Neuronal stem cell (in vitro differentiated cells): Measurements from ENCODE around the gene RNU6-9.
A peak's percentile ranks its signal among the peaks of the same experiment; 100 is the strongest.

Source experiments
- DNase-seq: peaks from one replicate; pipeline ENCODE4 v3.0.0-alpha.2; 2013; ENCODE audit warnings: low spot score
- H2AFZ ChIP-seq: one replicate; pipeline ENCODE4 v1.6.1; 2013; ENCODE audit warnings: mild to moderate bottlenecking, low read length, inconsistent platforms
- H2AK5ac ChIP-seq: 2 replicates; pipeline ENCODE4 v1.6.1; 2013; ENCODE audit warnings: low read depth, mild to moderate bottlenecking, inconsistent platforms, low read length, moderate library complexity, mixed read lengths
- H2BK120ac ChIP-seq: 2 replicates; pipeline ENCODE4 v1.6.1; 2013; ENCODE audit warnings: low read depth, mild to moderate bottlenecking, inconsistent platforms, low read length, moderate library complexity, mixed read lengths
- H2BK12ac ChIP-seq: one replicate; pipeline ENCODE4 v1.6.1; 2013; ENCODE audit warnings: low read length, inconsistent platforms
- H2BK15ac ChIP-seq: 2 replicates; pipeline ENCODE4 v1.6.1; 2013; ENCODE audit warnings: mild to moderate bottlenecking, low read length, inconsistent platforms, mixed read lengths
- H2BK5ac ChIP-seq: one replicate; pipeline ENCODE4 v1.6.1; 2013; ENCODE audit warnings: inconsistent platforms, mild to moderate bottlenecking, low read length, moderate library complexity
- H3K14ac ChIP-seq: one replicate; pipeline ENCODE4 v1.6.1; 2013; ENCODE audit warnings: low read length, inconsistent platforms
- H3K18ac ChIP-seq: 2 replicates; pipeline ENCODE4 v1.6.1; 2013; ENCODE audit warnings: low read length, inconsistent platforms
- H3K23ac ChIP-seq: 2 replicates; pipeline ENCODE4 v1.6.1; 2013; ENCODE audit warnings: low read depth, mild to moderate bottlenecking, mixed read lengths, low read length, inconsistent platforms; ENCODE audit not compliant: poor library complexity
- H3K27ac ChIP-seq: replicated peaks from 3 replicates; pipeline ENCODE4 v1.5.1; 2013; ENCODE audit warnings: low read length, inconsistent platforms
- H3K27me3 ChIP-seq, 3 experiments: 2 replicates each; pipeline ENCODE4 v1.6.1; 2013; ENCODE audit warnings: low read length in 3 of 3, mild to moderate bottlenecking in 2 of 3, inconsistent platforms in 1 of 3, low read depth in 1 of 3, mixed read lengths in 1 of 3, moderate library complexity in 1 of 3; ENCODE audit not compliant: control insufficient read depth in 3 of 3, insufficient read depth in 3 of 3
- H3K36me3 ChIP-seq, 2 donors: replicated peaks in 1 of 2; 2 replicates each; pipeline ENCODE4 v1.6.1; 2013; ENCODE audit warnings: low read length in 2 of 2; ENCODE audit not compliant: control insufficient read depth in 2 of 2, insufficient read depth in 2 of 2
- H3K4ac ChIP-seq: 2 replicates; pipeline ENCODE4 v1.6.1; 2013; ENCODE audit warnings: inconsistent platforms, mild to moderate bottlenecking, low read length, moderate library complexity
- H3K4me1 ChIP-seq, 2 donors: 1 replicate in 1 of 2; 2 replicates in 1 of 2; pipeline ENCODE4 v1.6.1; 2013; ENCODE audit warnings: low read length in 2 of 2, low read depth in 1 of 2; ENCODE audit not compliant: control insufficient read depth in 2 of 2, insufficient read depth in 1 of 2
- H3K4me2 ChIP-seq: one replicate; pipeline ENCODE4 v1.6.1; 2013; ENCODE audit warnings: mild to moderate bottlenecking, low read length, inconsistent platforms; ENCODE audit not compliant: insufficient read depth, poor library complexity, severe bottlenecking
- H3K4me3 ChIP-seq, 2 donors: 2 replicates each; pipeline ENCODE4 v1.5.1; 2013; ENCODE audit warnings: low read length in 2 of 2, mild to moderate bottlenecking in 2 of 2, inconsistent platforms in 1 of 2, moderate library complexity in 1 of 2
- H3K79me1 ChIP-seq: one replicate; pipeline ENCODE4 v1.6.1; 2013; ENCODE audit warnings: low read depth, mild to moderate bottlenecking, inconsistent platforms, low read length, moderate library complexity
- H3K9ac ChIP-seq: one replicate; pipeline ENCODE4 v1.6.1; 2013; ENCODE audit warnings: mild to moderate bottlenecking, low read depth, low read length, inconsistent platforms; ENCODE audit not compliant: poor library complexity
- H3K9me3 ChIP-seq, 2 donors: replicated peaks in 1 of 2; 2 replicates each; pipeline versions ENCODE3 to v1.6.1; 2013; ENCODE audit warnings: low read length in 2 of 2, mild to moderate bottlenecking in 2 of 2, inconsistent platforms in 1 of 2, low read depth in 1 of 2, mixed read lengths in 1 of 2, moderate library complexity in 1 of 2; ENCODE audit not compliant: control insufficient read depth in 2 of 2, insufficient read depth in 1 of 2
- H4K8ac ChIP-seq: one replicate; pipeline ENCODE4 v1.6.1; 2013; ENCODE audit warnings: low read depth, mild to moderate bottlenecking, inconsistent platforms, low read length, moderate library complexity
- H4K91ac ChIP-seq: one replicate; pipeline ENCODE4 v1.6.1; 2013; ENCODE audit warnings: low read length, low read depth, mild to moderate bottlenecking, inconsistent platforms; ENCODE audit not compliant: poor library complexity
- WGBS, 2 donors: extraction: QIAGEN DNeasy Blood & Tissue Kit; methylation state at CpG; one replicate each; pipeline ENCODE4 v1.1.7; 2013; ENCODE audit warnings: missing lambda C conversion rate in 2 of 2, mixed read lengths in 1 of 2; ENCODE audit not compliant: insufficient read length in 2 of 2, insufficient replicate concordance in 1 of 2; ENCODE audit errors: extremely low coverage in 2 of 2; 5-methylcytosine and 5-hydroxymethylcytosine counted together

The RNU6-9 gene

DNA sequence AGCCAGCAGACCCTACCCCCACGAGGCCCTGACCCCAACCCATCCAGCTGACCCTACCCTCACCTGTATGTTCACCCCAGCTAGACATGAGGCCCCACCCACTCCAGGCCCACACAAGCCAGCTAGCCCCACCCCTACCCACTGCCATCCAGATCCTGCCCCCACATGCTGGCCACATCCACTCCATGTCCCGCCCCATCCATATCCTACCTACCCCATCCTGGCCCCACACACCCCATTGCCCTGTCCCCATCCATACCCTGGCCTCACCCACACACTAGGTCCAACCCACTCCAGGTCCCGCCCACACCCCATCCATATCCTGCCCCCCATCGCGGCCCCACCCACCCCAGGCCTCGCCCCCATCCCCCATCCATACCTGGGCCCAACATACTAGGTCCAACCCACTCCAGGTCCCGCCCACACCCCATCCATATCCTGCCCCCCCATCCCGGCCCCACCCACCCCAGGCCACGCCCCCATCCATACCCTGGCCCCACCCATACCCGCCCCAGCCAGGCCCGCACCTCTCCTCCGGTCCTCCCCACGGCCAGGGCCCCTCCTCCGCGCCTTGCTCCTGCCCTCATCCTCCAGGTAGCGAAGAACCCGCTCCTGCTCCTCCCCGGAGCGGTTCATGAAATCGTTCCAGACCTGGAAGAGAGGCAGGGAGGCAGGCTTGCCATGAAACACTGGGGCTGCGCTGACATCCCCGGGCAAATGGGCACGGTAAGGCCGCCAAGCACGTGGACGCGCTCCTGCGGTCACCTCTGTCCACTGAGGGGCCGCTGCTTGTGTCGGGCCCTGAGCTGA is 7.2 kb downstream of the RNU6-9 start:
- H2BK5ac ChIP-seq: peak overlapping the region; percentile 75
- H3K14ac ChIP-seq: no peak overlapping the region
- peaks cover 11% of the 10 kb centered on the region for H3K79me1 ChIP-seq
- DNase-seq: no peak
- no peak overlapping the region for H2AFZ ChIP-seq
- H3K9ac ChIP-seq: no peak overlapping the region
- peaks cover 3 to 53% of the 10 kb centered on the region in 2 donors for H3K36me3 ChIP-seq
- H3K4ac ChIP-seq: no peak overlapping the region
- no peak overlapping the region for H4K8ac ChIP-seq
- WGBS, 2 donors: no CpG with 5 or more reads among the region's 30 CpGs
- no peak overlapping the region for H2BK12ac ChIP-seq
- H3K9me3 ChIP-seq: no peaks in the 10 kb centered on the region
- H2BK120ac ChIP-seq: no peak overlapping the region
- H3K23ac ChIP-seq: no peak overlapping the region
- H3K18ac ChIP-seq: peak overlapping the region; percentile 52
- H2AK5ac ChIP-seq: no peak overlapping the region
- H3K27ac ChIP-seq: no peak overlapping the region
- H2BK15ac ChIP-seq: no peak overlapping the region
- no peak overlapping the region for H3K4me3 ChIP-seq
- H3K4me1 ChIP-seq: peaks cover 5 to 7% of the 10 kb centered on the region in 2 donors
- H3K4me2 ChIP-seq: no peak overlapping the region
- H4K91ac ChIP-seq: no peak overlapping the region
- no peaks in the 10 kb centered on the region for H3K27me3 ChIP-seq

DNA sequence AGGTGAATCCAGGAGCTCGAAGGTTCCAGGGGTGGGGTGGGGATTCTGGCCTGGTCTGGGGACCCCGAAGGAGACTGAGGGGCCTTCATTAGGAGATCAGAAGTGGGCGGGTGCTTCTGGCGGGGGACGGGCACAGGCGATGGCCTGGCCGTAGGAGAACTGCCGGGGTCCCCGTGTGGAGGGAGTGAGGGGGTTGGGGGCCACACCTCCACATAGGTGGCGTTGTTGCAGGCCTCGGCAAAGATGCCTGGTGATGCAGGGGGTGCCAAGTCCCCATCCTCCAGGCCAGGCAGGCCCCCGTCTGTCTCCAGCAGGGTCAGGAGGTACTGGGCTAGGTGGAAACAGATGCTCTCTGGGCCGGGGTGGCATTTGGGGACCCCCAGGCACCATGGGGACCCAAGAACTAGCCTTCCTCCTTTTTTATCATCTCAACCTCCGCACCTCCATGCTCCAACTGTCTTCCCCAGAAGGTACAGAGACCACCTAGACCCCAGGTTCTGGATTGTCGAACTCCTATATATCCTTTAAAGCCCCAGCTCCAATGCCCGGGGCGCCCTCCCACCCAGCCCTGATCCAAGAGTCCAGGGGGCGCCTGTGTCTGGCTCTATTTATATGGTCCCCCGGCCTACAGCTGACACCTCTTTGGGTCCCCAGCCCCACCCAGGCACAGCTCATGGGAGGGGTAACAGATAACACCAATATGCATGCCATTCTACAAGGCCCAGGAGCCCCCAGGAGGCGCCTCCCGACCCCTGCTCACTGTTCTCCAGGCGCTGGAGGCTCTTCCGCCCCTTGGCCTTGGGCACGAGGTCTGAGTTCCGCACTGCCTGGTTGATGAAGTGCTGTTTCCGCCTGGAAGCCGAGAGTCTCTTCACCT is 8.2 kb downstream of the RNU6-9 start:
- no peak overlapping the region for H2BK120ac ChIP-seq
- no peak overlapping the region for H3K4me3 ChIP-seq
- no peak overlapping the region for H3K18ac ChIP-seq
- no peak overlapping the region for H2BK15ac ChIP-seq
- H4K91ac ChIP-seq: no peak overlapping the region
- no peak overlapping the region for H3K14ac ChIP-seq
- WGBS, 2 donors: no CpG with 5 or more reads among the region's 27 CpGs
- H3K23ac ChIP-seq: no peak overlapping the region
- H2AK5ac ChIP-seq: no peak overlapping the region
- no peak overlapping the region for H4K8ac ChIP-seq
- H2AFZ ChIP-seq: no peak overlapping the region
- H3K4me1 ChIP-seq: peaks cover 5 to 7% of the 10 kb centered on the region in 2 donors
- H3K79me1 ChIP-seq: peaks cover 13% of the 10 kb centered on the region
- no peak overlapping the region for H3K27ac ChIP-seq
- H2BK5ac ChIP-seq: peak overlapping the region; percentile 66
- no peaks in the 10 kb centered on the region for H3K27me3 ChIP-seq
- H3K9ac ChIP-seq: no peak overlapping the region
- no peak overlapping the region for H2BK12ac ChIP-seq
- no peak for DNase-seq
- peaks cover 3 to 49% of the 10 kb centered on the region in 2 donors for H3K36me3 ChIP-seq
- H3K4me2 ChIP-seq: no peak overlapping the region
- no peaks in the 10 kb centered on the region for H3K9me3 ChIP-seq
- peak overlapping the region; percentile 3 for H3K4ac ChIP-seq

DNA sequence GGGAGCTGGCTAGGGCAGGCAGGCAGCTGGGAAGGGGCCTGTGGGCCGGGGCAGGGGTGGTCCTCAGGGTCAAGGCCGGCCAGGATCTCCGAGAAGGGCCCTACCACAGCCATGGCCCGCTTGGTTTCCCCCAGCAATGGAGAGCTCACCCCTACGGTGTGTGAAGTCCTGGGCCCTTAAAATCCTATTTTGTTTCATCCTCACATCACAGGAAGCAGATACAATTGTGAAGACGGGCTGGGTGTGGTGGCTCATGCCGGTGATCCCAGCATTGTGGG is 8.7 kb downstream of the RNU6-9 start:
- no peak for DNase-seq
- Histone ChIP-seq H4K91ac (no peak overlapping the region), H4K8ac (no peak overlapping the region), H3K4me1 (peaks cover 5 to 7% of the 10 kb centered on the region in 2 donors), H3K27me3 (no peaks in the 10 kb centered on the region), H3K4ac (peak overlapping the region; percentile 3), H2AFZ (no peak overlapping the region), H3K27ac (no peak overlapping the region), H3K4me2 (no peak overlapping the region), H3K14ac (no peak overlapping the region), H2BK15ac (no peak overlapping the region), H3K9me3 (no peaks in the 10 kb centered on the region), H3K36me3 (peaks cover 3 to 43% of the 10 kb centered on the region in 2 donors), H2BK12ac (no peak overlapping the region), H3K9ac (no peak overlapping the region), H3K79me1 (peaks cover 13% of the 10 kb centered on the region), H3K23ac (no peak overlapping the region), H3K4me3 (no peak overlapping the region), H2BK120ac (no peak overlapping the region), H3K18ac (no peak overlapping the region), H2AK5ac (no peak overlapping the region), H2BK5ac (no peak overlapping the region)
- WGBS, 2 donors: no CpG with 5 or more reads among the region's 7 CpGs
